Retinal pigment epithelial cell (primary cell): ENCODE results near the gene PYGB.

ENCODE experiments used
- DNase-seq: peaks from one replicate; pipeline ENCODE4 v3.0.0-alpha.2; 2010; ENCODE audit warnings: low read depth
- H3K4me3 ChIP-seq: 2 replicates; pipeline ENCODE4 v1.5.1; 2011; ENCODE audit warnings: mild to moderate bottlenecking, low read length, control low read depth, moderate library complexity
- CTCF ChIP-seq: conservative IDR thresholded peaks from 2 replicates; pipeline ENCODE4 v1.5.1; 2011; ENCODE audit warnings: low read depth, low read length, control low read depth, inconsistent platforms

PYGB gene

DNA sequence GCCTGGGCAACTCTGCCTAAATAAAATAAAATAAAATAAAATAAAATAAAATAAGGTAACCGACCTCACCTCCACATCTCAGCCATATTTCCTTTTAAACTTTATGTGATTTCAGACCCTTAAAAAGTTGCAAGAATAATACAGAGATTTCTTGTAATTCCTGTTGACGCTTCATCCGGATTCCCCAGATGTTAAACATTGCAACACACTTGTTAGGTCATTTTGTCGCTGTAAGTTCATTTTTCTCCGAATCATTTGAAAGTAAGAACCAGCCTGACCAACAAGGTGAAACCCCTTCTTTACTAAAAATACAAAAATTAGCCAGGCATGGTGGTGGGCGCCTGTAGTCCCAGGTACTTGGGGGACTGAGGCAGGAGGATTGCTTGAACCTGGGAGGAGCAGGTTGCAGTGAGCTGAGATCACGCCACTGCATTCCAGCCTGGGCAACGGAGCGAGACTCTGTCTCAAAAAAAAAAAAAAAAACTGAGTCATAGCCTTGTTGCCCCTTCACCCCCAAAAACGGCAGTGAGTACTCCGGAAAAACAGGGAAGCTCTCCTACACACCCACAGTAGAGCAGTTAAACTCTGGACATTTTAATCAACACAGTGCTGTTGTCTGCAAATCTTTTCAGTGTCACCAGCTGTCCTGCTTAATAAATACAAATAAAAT, 5.9 kb downstream of the PYGB start:
- no peak for DNase-seq
- TF ChIP-seq CTCF, result no peak
- H3K4me3 ChIP-seq, result no peak overlapping the region

- DNase-seq, result no peak
- H3K4me3 ChIP-seq, result no peak overlapping the region
- TF ChIP-seq CTCF, result no peak
Observed at GRCh38 chr20:25254571-25254970, 6.7 kb downstream of the PYGB start.

DNA sequence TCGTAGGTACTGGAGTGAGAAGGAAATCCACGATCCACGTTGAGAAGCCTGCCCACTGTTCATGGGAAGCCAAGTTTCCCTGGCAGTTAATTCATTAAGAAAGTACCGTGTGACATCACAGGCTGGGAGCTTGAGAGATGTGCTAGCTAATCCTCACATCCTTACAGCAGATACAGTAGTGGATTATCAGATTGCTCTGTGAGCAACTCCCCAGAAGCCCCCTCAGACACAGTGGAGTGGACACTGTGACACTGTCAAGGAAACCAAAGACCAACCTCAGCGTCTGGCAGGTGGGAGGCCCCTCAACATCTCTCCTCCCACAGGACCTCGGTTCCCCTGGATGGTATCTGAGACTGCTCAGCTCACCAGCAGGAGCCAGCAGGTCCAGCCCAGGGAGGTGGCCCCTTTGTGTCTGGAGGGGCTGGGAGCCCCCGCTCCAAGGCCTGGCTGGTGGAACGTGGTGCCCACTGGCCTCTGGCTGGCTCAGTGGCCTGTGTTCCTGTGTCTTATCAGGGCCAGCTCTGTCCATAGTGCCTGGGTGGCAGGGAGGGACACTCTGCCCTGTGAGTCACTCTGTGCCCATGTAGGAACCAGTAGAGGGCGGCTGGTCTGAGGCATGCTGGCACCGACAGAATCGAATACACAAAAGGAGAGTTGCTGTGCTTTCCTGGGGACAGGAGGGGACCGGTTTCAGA, 7.2 kb downstream of the PYGB start:
- no peak for TF ChIP-seq CTCF
- H3K4me3 ChIP-seq, result no peak overlapping the region
- DNase-seq, result no peak

DNA sequence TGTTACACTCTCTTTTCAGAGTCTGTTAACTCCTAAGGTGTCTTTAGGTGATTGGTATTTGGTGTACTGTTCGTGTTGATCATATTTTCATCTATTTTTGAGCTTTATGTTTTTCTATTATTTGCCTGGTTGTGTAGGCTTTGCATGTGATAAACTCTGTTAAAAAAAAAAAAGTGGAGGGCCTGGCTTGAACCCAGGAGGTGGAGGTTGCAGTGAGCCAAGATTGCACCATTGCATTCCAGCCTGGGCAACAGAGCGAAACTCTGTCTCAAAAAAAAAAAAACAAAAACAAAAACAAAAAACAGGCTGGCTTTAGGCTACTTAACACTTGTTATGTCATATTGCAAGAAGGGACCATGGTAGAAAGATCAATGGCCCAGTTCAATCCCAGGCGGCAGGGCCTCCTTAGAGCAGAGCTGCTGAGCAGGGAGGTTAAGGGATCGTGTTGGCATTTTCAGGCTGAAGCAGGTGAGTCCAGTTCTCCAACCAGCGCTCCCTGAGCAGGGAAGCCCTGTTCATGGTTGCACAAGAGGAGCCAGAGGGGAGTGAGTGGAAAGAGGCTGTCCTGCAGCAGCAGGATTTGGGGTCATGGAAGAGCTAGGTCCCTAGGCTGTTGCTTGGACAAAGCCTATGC, 8.5 kb downstream of the PYGB start:
- no peak overlapping the region for H3K4me3 ChIP-seq
- DNase-seq, result no peak
- TF ChIP-seq CTCF, result no peak

DNA sequence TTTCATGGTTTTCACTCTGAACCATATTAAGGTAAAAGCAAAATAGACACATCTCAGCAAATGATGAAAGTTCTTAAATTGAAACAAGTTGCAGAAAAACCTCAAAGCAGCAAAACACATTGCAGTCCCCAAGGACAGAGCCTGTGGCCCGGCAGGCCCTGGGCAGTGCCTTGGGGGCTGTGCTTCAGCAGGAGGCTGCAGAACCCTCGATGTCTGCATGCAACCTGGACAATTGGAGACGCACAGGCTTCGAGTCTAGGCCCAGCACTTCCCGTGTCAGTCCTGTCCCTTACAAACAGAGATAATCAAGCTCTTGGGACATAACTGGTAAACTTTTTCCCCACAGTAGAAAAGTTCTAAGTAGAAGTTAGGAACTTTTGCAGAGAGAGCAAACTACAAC, 9.2 kb downstream of the PYGB start:
- H3K4me3 ChIP-seq, result no peak overlapping the region
- TF ChIP-seq CTCF, result no peak
- DNase-seq, result no peak

GRCh38 chr20:25257756-25258475, 10.0 kb downstream of the PYGB start:
- no peak for DNase-seq
- no peak for TF ChIP-seq CTCF
- H3K4me3 ChIP-seq, result no peak overlapping the region
